Karpas-422 (cell line): ENCODE measurements around the gene RPUSD3. TPM values are rescaled to one million over a fixed set of nuclear protein-coding genes. Genes with fewer than 3 reads are reported as not detected.

Experiments
- total RNA-seq: library from RNA; depleted of rRNA; stranded (reverse); fragments of >200 nt; shearing (Covaris generic); gene quantifications from 2 replicates; pipeline ENCODE4 v1.2.3, GENCODE V29; 2014; ENCODE audit warnings: low replicate concordance; rRNA removed

Gene RPUSD3
- total RNA-seq, 1 experiment from 2014 or later, result 62.5 TPM

Other genes starting within 250 kb of the RPUSD3 start
- gene MTMR14, start 194.5 kb downstream of the RPUSD3 start, total RNA-seq, result 47.4 and 49.1 TPM in 2 replicates
- gene CPNE9, start 140.2 kb downstream of the RPUSD3 start, total RNA-seq, result 0.18 TPM in 1 of 2 replicates, not detected in the other
- 14.5 and 28.2 TPM in 2 replicates for gene BRPF1, start 112.3 kb downstream of the RPUSD3 start, total RNA-seq
- gene OGG1, start 94.1 kb downstream of the RPUSD3 start, total RNA-seq, result 22.1 and 48.7 TPM in 2 replicates
- 41.6 and 86.6 TPM in 2 replicates for gene CAMK1, start 74.1 kb downstream of the RPUSD3 start, total RNA-seq
- 80.2 and 122 TPM in 2 replicates for gene TADA3, start 51.5 kb downstream of the RPUSD3 start, total RNA-seq
- gene ARPC4, start 50.9 kb downstream of the RPUSD3 start, total RNA-seq, result 102 and 123 TPM in 2 replicates
- 79.3 and 84.6 TPM in 2 replicates for gene TTLL3, start 33.7 kb downstream of the RPUSD3 start, total RNA-seq
- gene CIDEC, start 36.2 kb upstream of the RPUSD3 start, total RNA-seq, result not detected in 2 replicates
- 33.5 and 39.2 TPM in 2 replicates for gene JAGN1, start 46.6 kb upstream of the RPUSD3 start, total RNA-seq
- not detected in 2 replicates for gene IL17RE, start 58.8 kb upstream of the RPUSD3 start, total RNA-seq
- 0.54 and 2.5 TPM in 2 replicates for gene IL17RC, start 73.1 kb upstream of the RPUSD3 start, total RNA-seq
- 5.6 and 33.7 TPM in 2 replicates for gene CRELD1, start 89.8 kb upstream of the RPUSD3 start, total RNA-seq
- gene PRRT3, start 108.4 kb upstream of the RPUSD3 start, total RNA-seq, result 1.0 and 2.1 TPM in 2 replicates
- 26.9 and 50.1 TPM in 2 replicates for gene EMC3, start 142.8 kb upstream of the RPUSD3 start, total RNA-seq
- 33.0 and 67.8 TPM in 2 replicates for gene FANCD2, start 182.4 kb upstream of the RPUSD3 start, total RNA-seq